ENCODE measurements around the gene MRTFB.

DNA sequence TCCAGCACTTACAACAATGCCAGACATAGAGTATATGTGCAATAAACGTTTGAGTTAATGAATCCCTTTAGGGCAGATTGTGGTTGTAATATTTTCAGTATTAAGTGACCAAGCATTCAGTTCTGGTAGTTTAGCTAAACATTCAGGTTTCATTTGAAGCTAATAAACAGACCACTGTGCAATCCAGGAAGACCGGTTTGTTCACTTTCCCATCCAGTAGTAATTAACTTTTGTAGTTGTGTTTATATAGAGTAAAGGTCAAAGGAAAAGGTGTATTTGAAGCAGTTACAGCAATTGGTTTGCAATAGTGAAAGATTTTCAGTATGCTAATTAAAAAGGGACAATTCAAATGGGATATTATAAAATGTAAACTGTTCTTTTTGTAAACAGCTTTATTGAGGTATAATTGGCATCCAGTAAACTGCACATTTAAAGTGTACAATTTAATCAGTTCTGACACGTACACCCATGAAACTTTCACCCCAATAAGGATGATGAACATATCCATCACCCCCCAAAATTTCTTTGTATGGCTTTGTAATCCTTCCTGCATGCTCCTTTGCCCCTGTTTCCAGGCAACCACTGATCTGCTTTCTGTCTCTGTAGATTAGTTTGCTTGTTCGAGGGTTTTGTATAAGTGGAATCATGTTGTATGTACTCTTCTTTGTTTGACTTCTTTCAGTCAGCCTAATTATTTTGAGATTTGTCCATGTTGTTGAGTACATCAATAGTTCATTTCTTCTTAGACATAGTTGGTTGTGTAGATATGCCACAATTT lies 26.3 kb downstream of the MRTFB start:
- TF ChIP-seq, protein P1, sequence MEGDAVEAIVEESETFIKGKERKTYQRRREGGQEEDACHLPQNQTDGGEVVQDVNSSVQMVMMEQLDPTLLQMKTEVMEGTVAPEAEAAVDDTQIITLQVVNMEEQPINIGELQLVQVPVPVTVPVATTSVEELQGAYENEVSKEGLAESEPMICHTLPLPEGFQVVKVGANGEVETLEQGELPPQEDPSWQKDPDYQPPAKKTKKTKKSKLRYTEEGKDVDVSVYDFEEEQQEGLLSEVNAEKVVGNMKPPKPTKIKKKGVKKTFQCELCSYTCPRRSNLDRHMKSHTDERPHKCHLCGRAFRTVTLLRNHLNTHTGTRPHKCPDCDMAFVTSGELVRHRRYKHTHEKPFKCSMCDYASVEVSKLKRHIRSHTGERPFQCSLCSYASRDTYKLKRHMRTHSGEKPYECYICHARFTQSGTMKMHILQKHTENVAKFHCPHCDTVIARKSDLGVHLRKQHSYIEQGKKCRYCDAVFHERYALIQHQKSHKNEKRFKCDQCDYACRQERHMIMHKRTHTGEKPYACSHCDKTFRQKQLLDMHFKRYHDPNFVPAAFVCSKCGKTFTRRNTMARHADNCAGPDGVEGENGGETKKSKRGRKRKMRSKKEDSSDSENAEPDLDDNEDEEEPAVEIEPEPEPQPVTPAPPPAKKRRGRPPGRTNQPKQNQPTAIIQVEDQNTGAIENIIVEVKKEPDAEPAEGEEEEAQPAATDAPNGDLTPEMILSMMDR (IDR thresholded peaks at IDR 0.05), result no peak
- no peak for TF ChIP-seq POLR2A (IDR thresholded peaks at IDR 0.05)
